NCI-H2196 (cell line): ENCODE data around the gene AOPEP.

Experiments
- DNase-seq: peaks from one replicate; lab custom pipeline; 2025; ENCODE audit not compliant: unreplicated experiment; lab: John Stamatoyannopoulos, UW

Gene AOPEP

GRCh38 chr9:94983552-94983951 lies 257.1 kb downstream of the AOPEP start:
- no peak for DNase-seq

GRCh38 chr9:94984891-94985476 lies 258.5 kb downstream of the AOPEP start:
- no peak for DNase-seq

DNA sequence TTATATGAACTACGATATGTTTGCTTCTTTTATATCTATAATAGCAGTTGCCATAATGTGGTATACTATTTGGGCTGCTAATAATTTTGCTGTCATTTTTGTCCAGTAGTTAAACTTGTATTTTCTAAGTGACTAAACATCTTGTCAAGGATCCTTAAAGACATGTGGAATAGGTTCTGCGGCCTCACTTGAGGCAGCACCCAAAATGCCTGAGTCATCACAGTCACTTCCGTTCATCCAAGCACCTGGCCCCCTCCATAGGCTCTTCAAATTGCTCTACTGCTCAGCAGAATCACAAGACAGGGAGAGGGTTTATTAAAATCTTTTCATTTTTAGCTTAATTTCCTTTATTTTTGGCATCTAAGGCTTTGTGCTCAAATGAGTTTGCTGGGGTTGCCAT lies 259.1 kb downstream of the AOPEP start:
- no peak for DNase-seq

DNA sequence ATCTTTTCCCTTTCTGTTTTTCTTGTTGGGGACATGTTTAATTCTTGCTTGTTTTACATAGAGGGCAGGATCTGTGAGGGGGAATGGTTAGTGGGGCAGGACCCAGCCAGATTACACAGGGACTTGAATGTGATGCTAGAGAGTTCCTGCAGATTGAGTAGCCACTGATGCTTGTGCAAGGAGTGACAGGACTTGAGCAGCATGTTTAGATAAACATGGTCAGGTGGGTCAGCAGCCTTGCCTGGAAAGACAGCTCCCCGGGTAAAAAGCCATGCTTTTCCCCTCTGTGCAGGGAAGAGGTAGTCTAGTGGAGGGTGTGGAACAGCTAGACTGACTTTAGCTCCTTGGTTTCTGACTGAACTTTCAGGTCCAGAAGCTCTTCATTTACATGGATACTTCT lies 261.2 kb downstream of the AOPEP start:
- no peak for DNase-seq

DNA sequence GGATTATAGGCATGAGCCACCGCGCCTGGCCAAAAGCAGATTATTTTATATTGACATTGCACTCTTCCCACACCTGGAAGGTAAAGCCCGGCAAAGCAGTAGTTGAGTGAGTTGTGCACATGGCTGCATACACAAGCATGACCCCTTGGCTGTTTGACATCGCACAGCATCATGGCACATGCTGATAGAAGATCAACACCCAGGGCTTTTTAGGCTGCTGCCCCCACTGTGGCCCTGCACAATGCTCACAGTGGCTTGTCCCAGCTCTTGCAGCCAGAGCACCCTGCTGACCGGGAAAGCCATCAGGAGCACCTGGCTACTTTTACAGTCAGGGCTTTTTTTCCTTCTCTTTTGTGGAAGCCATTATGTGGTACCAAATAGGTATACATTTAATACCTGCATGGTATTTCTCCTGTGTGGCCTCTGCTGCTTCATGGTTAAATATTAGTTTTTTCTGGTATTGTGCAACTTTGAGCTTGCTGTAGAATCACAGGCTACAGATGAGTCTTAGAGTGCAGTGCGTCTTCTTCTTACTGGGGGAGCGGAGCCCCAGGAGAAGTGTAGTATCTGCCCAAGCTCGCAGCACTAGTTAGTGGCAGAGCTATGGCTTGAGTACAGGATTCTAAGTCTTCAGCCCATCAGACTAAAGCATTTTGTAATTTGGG lies 264.5 kb downstream of the AOPEP start:
- no peak for DNase-seq

DNA sequence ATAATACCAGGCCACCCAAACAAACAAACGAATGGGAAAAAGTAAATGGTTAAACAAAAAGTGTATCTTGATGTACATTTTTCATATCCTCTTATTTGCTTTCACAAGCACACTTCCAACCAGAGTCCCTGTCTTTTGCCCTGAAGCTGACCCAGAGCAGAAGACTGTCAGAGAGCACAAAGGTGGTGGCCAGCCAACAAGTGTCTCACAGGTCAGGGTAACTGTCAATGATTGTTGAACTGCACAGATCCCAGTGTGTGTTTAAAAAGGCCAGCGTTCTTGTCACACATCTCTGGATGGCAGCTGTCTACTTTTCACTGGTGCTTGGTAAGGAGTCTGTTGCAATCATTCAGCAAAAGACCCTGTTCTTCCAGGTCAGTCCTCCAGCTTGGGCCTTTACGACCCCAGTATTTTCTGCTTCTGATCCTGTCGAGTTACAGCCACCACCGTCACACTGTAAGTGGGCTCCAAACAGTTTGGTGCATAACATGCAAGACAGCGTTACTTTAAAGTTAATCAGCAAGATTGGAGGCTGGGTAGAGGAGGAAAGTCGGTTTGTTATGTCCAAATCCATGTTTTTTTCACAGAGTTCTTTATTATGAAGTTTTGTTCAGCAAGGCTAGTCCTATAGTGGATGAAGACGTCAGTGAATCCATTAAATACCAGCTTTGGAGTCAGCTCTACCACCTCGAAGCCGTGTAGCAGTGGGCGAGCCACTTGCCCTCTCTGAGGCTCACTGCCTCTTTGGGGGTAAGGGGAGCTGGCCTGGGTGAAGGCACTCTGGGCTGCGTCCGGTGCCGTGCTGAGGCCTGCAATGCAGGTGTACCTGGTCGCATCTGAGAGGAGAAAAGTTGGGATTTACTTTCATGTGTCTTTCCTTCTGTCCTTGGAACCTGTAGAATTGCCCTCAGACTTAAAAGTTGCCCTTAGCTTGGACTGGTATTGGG lies 265.7 kb downstream of the AOPEP start:
- DNase-seq, result no peak

GRCh38 chr9:94993160-94993820 lies 266.8 kb downstream of the AOPEP start:
- DNase-seq, result no peak

- DNase-seq, result no peak
These were observed 267.3 kb downstream of the AOPEP start for GRCh38 chr9:94993821-94994165.

DNA sequence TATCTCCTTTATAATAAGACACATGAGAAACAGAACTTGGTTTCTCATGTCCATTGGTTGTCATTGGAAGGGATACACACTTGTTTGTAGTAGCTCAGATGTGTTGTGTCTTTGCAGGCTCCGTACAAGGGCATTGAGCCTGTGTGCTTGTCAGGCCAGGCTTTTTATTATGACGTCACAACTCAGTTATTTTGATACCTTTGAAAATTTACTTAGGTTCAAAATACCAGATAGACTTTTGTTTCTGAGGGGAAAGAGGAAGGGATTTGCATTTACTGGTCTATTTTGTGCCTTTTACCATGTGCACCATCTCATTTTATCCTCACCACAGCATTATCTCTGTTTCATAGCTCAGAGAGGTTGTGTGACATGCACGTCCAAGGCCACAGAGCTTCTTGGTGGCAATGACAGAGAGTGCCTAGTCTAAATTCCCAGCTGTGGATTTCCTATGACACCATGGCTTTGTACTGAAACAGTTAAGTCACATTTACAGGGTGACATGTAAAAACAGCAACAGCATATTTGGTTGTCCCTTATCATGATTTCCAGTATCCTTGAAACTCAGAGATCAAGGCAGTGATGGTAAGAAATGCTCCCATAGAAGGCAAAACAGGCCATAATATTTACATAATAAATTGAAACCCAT lies 268.7 kb downstream of the AOPEP start:
- no peak for DNase-seq

DNA sequence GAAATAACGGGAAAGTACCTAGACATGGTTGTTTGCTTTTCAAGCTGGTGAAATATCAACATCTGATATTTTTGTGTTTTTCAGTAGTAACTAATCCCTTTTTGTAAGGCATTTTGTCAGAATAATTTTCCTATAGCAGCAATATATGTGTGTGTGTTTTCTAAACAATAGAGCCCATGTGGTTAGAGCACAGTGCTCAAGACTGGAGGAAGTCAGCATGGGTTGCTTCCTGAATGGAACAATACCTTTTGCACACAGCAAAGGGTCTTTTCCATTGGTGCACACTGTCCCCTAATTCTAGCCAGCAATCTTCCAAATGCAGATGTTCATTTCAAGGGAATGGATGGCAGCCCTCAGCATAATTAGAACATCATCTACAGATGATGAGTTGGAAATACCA lies 270.1 kb downstream of the AOPEP start:
- no peak for DNase-seq

- no peak for DNase-seq
These were observed 271.2 kb downstream of the AOPEP start for GRCh38 chr9:94997727-94998126.

DNA sequence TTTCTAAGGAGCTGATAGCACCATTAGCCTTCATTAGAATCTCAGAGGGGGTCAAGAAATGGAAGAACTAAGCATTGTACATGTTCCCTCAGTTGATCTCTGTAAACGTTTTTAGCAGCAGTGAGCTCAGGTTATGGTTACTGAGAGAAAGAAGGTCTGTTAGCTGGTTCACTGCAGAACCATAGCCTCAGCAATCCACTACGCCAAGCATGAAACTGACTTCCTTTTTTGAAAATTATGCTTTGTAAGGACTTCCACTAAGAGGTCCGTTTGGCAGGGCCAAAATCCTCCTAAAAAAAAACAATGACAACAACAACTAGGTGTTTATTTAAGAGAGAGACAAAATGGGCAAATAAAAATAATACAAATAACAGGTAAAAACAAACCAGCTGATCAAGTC lies 273.3 kb downstream of the AOPEP start:
- no peak for DNase-seq

- DNase-seq, result no peak
These were observed 274.3 kb downstream of the AOPEP start for GRCh38 chr9:95000821-95001220.

DNA sequence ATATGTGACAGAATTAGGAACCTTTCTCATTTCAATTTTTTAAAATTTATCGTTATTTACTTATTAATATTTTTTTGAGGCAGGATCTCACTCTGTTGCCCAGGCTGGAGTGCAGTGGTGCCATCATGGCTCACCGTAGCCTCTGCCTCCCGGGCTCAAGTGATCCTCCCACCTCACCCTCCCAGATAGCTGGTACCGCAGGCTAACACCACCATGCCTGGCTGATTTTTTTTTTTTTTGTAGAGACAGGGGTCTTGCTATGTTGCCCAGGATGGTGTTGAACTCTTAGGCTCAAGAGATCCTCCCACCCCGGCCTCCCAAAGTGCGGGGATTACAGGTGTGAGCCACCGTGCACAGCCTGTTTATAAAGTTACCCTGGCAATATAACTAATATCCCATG lies 275.2 kb downstream of the AOPEP start:
- DNase-seq, result no peak

GRCh38 chr9:95003689-95004410 lies 277.4 kb downstream of the AOPEP start:
- DNase-seq, result peak; percentile 45

- peak; percentile 72 for DNase-seq
These were observed 278.1 kb downstream of the AOPEP start for GRCh38 chr9:95004411-95005277.

DNA sequence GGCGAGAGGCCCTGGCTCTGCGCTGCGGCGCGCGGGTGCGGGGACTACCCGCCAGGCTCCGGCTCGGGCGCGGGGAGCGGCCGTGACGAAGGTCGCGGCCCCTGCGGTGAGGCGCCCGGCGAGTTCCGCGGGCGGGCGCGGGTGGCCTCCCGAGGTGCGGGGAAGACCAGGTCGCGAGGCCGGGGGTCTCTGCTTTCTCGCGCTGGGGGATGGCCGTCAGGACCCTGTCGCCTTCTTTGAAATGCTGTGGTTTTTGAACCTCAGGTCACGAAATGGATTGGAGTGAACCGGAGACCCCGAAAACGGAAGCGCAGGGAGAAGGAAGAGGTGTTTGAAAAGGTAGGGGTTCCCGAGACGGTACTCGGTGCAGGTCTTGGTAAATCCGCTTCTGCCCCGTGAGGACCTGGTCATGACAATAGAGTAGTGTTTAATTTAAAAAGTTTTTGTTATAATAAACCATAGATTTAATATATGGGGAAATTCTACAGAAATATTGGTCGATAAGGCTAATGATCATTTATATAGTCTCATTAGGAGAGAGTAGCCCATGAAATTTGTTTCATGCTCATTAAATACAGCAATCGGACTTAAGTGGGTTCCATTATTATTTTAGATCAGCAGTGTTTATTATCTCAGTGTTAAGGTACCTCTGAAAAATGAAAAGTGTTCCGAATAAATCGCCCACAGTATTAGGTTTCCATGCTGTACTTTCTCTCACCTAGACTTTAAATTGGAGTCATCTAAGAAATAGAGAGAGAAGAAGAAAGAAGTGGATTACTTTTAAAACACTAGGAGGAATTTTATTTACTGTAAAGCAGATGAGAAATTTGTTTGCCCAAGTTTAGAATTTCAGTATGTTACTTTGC lies 279.0 kb downstream of the AOPEP start:
- DNase-seq, result no peak

DNA sequence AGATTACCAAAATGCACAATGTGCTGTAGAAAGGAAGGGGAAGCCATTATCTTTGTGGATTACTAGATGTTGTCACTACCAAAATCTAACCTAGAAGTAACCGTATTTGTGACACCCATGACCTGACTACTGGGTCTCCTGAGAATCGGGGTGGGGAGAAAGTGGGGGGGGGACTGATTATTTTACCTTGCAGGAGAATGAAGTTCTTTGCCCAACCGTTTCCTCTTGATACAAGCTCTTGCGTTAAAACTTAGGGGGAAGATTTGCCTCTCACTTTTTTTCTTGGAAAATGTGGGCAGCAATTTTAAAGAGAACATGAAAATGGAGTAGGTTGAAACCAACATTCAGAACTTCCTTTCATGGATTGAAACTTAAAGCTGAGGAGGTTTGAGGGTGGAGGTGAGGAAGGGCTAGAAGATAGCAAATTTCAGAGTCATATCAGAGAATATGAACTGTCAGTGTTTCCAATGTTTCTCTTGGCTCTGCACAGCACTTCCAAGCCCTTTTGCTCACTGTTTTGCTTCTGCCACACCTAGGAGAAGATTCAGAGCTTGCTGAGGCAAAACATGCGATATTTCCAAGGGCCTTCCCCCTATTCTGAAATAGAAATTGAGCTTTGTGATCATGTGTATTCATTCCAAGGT lies 280.8 kb downstream of the AOPEP start:
- DNase-seq, result no peak
